Peyer's patch (tissue), 4 donors: ENCODE results near the gene MDM2. TPM values are rescaled to one million over a fixed set of nuclear protein-coding genes. Genes with fewer than 3 reads are reported as not detected.
A peak's percentile ranks its signal among the peaks of the same experiment; 100 is the strongest.

ENCODE experiments used
- DNase-seq, 3 donors: peaks; one replicate each; pipeline ENCODE4 v3.0.0-alpha.2; 2017 to 2019
- H3K27ac ChIP-seq, 4 donors: fragments of 200-600 bp; sonication (generic); one replicate each; pipeline ENCODE4 v1.5.1; 2016 to 2019
- H3K27me3 ChIP-seq, 2 donors: fragments of 200-600 bp; sonication (generic); one replicate each; pipeline ENCODE4 v1.5.1; 2019
- H3K36me3 ChIP-seq, 3 donors: fragments of 200-600 bp; sonication (generic); one replicate each; pipeline ENCODE4 v1.5.1; 2016 to 2019
- H3K4me1 ChIP-seq, 4 donors: fragments of 200-600 bp; sonication (generic); one replicate each; pipeline ENCODE4 v1.5.1; 2016 to 2019
- H3K4me3 ChIP-seq, 4 donors: fragments of 200-600 bp; sonication (generic); 1 replicate in 3 of 4; 2 replicates in 1 of 4; pipeline ENCODE4 v1.5.1; 2016 to 2019; ENCODE audit warnings: mild to moderate bottlenecking in 1 of 4
- H3K9me3 ChIP-seq, 4 donors: fragments of 200-600 bp; sonication (generic); one replicate each; pipeline ENCODE4 v1.5.1; 2016 to 2019; ENCODE audit warnings: mild to moderate bottlenecking in 1 of 4
- POLR2A ChIP-seq, 2 donors: fragments of 450-650 bp; IDR thresholded peaks; one replicate each; pipeline ENCODE4 v1.5.1; 2017; ENCODE audit warnings: antibody characterized with exemption in 2 of 2, mild to moderate bottlenecking in 2 of 2, moderate library complexity in 2 of 2
- total RNA-seq, 4 donors: library from RNA; depleted of rRNA; stranded (reverse); fragments of >200 nt; gene quantifications; one replicate each; pipeline ENCODE4 v1.1.0, GENCODE V29; 2016
- TF ChIP-seq, protein P1 (sequence below), 6 experiments: fragments of 450-650 bp in 4 of 6; fragments of 200-600 bp in 2 of 6; sonication (generic) in 1 of 6; IDR thresholded peaks; one replicate each; pipeline ENCODE4 v1.5.1; 2017 to 2019; ENCODE audit warnings: antibody characterized with exemption in 6 of 6, mild to moderate bottlenecking in 3 of 6, moderate library complexity in 1 of 6

The MDM2 gene
- total RNA-seq, 4 donors from 2014 or later = 64.7 to 126 (median 95.3) TPM

DNA sequence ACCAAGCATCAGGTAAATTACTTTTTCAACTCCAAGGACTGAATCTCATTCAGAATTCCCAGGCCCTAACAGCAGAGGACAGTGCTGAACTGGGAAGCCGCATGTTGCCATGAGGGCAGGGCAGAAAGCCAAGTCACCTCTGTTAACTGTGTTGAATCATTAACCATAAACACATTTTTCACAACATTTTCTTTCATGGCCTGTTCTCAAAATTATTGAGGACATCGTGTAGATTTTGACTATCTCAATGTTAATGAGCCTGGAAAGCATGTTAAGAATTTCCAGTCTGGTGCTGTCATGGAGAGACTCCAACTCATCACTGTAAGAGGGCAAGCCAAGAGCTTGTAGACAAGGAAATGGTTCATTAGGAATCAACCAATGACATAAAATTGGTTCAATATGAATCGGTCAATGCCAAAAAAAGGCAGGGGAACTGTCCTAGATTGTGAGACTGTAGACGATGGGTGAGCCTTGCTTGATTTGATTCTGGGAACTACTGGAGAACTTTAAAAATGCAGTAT lies 91.3 kb downstream of the MDM2 start:
- DNase-seq = peak in 2 of 3 donors; percentile 55 to 76
- Histone ChIP-seq H3K9me3 (no peaks in the 10 kb centered on the region), H3K27me3 (no peaks in the 10 kb centered on the region), H3K27ac (no peak overlapping the region), H3K4me1 (peaks cover 0 to 5% (median 0%) of the 10 kb centered on the region in 4 donors), H3K36me3 (no peaks in the 10 kb centered on the region), H3K4me3 (no peak overlapping the region)
- TF ChIP-seq POLR2A (IDR thresholded peaks at IDR 0.05) = no peak
- TF ChIP-seq, protein P1, sequence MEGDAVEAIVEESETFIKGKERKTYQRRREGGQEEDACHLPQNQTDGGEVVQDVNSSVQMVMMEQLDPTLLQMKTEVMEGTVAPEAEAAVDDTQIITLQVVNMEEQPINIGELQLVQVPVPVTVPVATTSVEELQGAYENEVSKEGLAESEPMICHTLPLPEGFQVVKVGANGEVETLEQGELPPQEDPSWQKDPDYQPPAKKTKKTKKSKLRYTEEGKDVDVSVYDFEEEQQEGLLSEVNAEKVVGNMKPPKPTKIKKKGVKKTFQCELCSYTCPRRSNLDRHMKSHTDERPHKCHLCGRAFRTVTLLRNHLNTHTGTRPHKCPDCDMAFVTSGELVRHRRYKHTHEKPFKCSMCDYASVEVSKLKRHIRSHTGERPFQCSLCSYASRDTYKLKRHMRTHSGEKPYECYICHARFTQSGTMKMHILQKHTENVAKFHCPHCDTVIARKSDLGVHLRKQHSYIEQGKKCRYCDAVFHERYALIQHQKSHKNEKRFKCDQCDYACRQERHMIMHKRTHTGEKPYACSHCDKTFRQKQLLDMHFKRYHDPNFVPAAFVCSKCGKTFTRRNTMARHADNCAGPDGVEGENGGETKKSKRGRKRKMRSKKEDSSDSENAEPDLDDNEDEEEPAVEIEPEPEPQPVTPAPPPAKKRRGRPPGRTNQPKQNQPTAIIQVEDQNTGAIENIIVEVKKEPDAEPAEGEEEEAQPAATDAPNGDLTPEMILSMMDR (IDR thresholded peaks at IDR 0.05) = peak in 4 of 6 experiments; percentile 27 to 83 (median 78)

DNA sequence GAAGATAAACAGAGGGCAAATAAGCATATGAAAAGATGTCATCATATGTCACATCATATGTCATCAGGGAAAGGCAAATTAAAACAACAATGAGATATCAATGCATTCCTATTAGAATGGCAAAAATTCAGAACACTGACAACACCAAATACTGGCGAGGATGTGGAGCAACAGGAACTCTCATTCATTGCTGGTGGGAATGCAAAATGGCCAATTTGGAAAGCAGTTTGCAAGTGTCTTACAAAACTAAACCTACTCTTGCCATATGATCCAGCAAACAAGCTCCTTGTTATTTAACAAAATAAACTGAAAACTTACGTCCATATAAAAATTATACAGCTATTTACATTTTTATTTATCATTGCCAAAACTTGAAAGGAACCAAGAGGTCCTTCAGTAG lies 92.3 kb downstream of the MDM2 start:
- no peaks in the 10 kb centered on the region for H3K27me3 ChIP-seq
- no peak overlapping the region for H3K27ac ChIP-seq
- TF ChIP-seq, protein P1 (IDR thresholded peaks at IDR 0.05) = no peak
- TF ChIP-seq POLR2A (IDR thresholded peaks at IDR 0.05) = no peak
- peaks cover 0 to 5% (median 0%) of the 10 kb centered on the region in 4 donors for H3K4me1 ChIP-seq
- H3K36me3 ChIP-seq = no peaks in the 10 kb centered on the region
- no peaks in the 10 kb centered on the region for H3K9me3 ChIP-seq
- H3K4me3 ChIP-seq = no peak overlapping the region
- no peak for DNase-seq

Other genes starting within 250 kb of the MDM2 start
- gene RAP1B, start 197.3 kb upstream of the MDM2 start, total RNA-seq = 100 to 1,000 TPM; 123 to 210 (median 140) TPM
- 10 to 100 TPM; 24.3 to 58.6 (median 36.1) TPM for gene NUP107, start 121.2 kb upstream of the MDM2 start, total RNA-seq
- gene SLC35E3, start 62.0 kb upstream of the MDM2 start, total RNA-seq = 10 to 100 TPM in 2 of 4 donors, 1 to 10 TPM in 2; 3.5 to 23.1 (median 12.2) TPM
- gene CPM, start 125.0 kb downstream of the MDM2 start, total RNA-seq = 10 to 100 TPM; 11.7 to 45.4 (median 33.9) TPM